ENCODE data around the gene WDR27.

Gene WDR27

GRCh38 chr6:169719117-169719516, 17.3 kb upstream of the WDR27 start:
- peaks cover 34% of the 10 kb centered on the region for H3K36me3 ChIP-seq (ENCODE audit: insufficient read depth, low read length)
- peaks cover 39% of the 10 kb centered on the region for H3K4me1 ChIP-seq (ENCODE audit: insufficient read depth, low read length, poor library complexity, severe bottlenecking)
- H3K4me3 ChIP-seq (ENCODE audit: low read length, poor library complexity, severe bottlenecking): peak overlapping the region; percentile 42
- TF ChIP-seq CTCF (conservative IDR thresholded peaks at IDR 0.05; ENCODE audit: low read length) (no peak), EZH2phosphoT487 (IDR thresholded peaks at IDR 0.05; ENCODE audit: borderline replicate concordance) (no peak)
- no peaks in the 10 kb centered on the region for H3K9me2 ChIP-seq (replicated peaks; ENCODE audit: low read depth, low read length)
- H3K9me3 ChIP-seq (ENCODE audit: insufficient read depth, low read depth, low read length): no peaks in the 10 kb centered on the region
- H3K79me2 ChIP-seq (ENCODE audit: insufficient read depth, low read length): peaks cover 80% of the 10 kb centered on the region
- H3K4me2 ChIP-seq (ENCODE audit: low read depth, low read length, poor library complexity, severe bottlenecking): peak overlapping the region; percentile 61
- H4K20me1 ChIP-seq (ENCODE audit: insufficient read depth, low read length, poor library complexity, severe bottlenecking): peaks cover 44% of the 10 kb centered on the region
- peak overlapping the region; percentile 52 for H3K9ac ChIP-seq (ENCODE audit: low read depth, low read length, poor library complexity, severe bottlenecking)
- H3K27me3 ChIP-seq (ENCODE audit: insufficient read depth, low read length, poor library complexity, severe bottlenecking): no peaks in the 10 kb centered on the region
- H3F3A ChIP-seq (ENCODE audit: low read depth): no peaks in the 10 kb centered on the region
- H2AFZ ChIP-seq (ENCODE audit: low read length): no peak overlapping the region

GRCh38 chr6:169714595-169714994, 12.8 kb upstream of the WDR27 start:
- H3K9me3 ChIP-seq (ENCODE audit: insufficient read depth, low read depth, low read length): no peaks in the 10 kb centered on the region
- peaks cover 13% of the 10 kb centered on the region for H3K4me1 ChIP-seq (ENCODE audit: insufficient read depth, low read length, poor library complexity, severe bottlenecking)
- no peaks in the 10 kb centered on the region for H3K9me2 ChIP-seq (replicated peaks; ENCODE audit: low read depth, low read length)
- H3K4me2 ChIP-seq (ENCODE audit: low read depth, low read length, poor library complexity, severe bottlenecking): no peak overlapping the region
- no peaks in the 10 kb centered on the region for H3K27me3 ChIP-seq (ENCODE audit: insufficient read depth, low read length, poor library complexity, severe bottlenecking)
- H3K36me3 ChIP-seq (ENCODE audit: insufficient read depth, low read length): peaks cover 67% of the 10 kb centered on the region
- no peak overlapping the region for H3K9ac ChIP-seq (ENCODE audit: low read depth, low read length, poor library complexity, severe bottlenecking)
- no peak for TF ChIP-seq EZH2phosphoT487 (IDR thresholded peaks at IDR 0.05; ENCODE audit: borderline replicate concordance)
- TF ChIP-seq CTCF (conservative IDR thresholded peaks at IDR 0.05; ENCODE audit: low read length): no peak
- H2AFZ ChIP-seq (ENCODE audit: low read length): no peak overlapping the region
- H3K4me3 ChIP-seq (ENCODE audit: low read length, poor library complexity, severe bottlenecking): no peak overlapping the region
- H3F3A ChIP-seq (ENCODE audit: low read depth): no peaks in the 10 kb centered on the region
- peaks cover 40% of the 10 kb centered on the region for H3K79me2 ChIP-seq (ENCODE audit: insufficient read depth, low read length)
- peaks cover 8% of the 10 kb centered on the region for H4K20me1 ChIP-seq (ENCODE audit: insufficient read depth, low read length, poor library complexity, severe bottlenecking)

GRCh38 chr6:169714178-169714577, 12.3 kb upstream of the WDR27 start:
- Histone ChIP-seq H3K36me3 (ENCODE audit: insufficient read depth, low read length) (peaks cover 71% of the 10 kb centered on the region), H3K9ac (ENCODE audit: low read depth, low read length, poor library complexity, severe bottlenecking) (no peak overlapping the region), H2AFZ (ENCODE audit: low read length) (no peak overlapping the region), H3K4me2 (ENCODE audit: low read depth, low read length, poor library complexity, severe bottlenecking) (no peak overlapping the region), H3F3A (ENCODE audit: low read depth) (no peaks in the 10 kb centered on the region), H3K4me3 (ENCODE audit: low read length, poor library complexity, severe bottlenecking) (no peak overlapping the region), H3K4me1 (ENCODE audit: insufficient read depth, low read length, poor library complexity, severe bottlenecking) (peaks cover 9% of the 10 kb centered on the region), H3K9me2 (replicated peaks; ENCODE audit: low read depth, low read length) (no peaks in the 10 kb centered on the region), H3K27me3 (ENCODE audit: insufficient read depth, low read length, poor library complexity, severe bottlenecking) (no peaks in the 10 kb centered on the region), H4K20me1 (ENCODE audit: insufficient read depth, low read length, poor library complexity, severe bottlenecking) (peaks cover 4% of the 10 kb centered on the region), H3K79me2 (ENCODE audit: insufficient read depth, low read length) (peaks cover 36% of the 10 kb centered on the region), H3K9me3 (ENCODE audit: insufficient read depth, low read depth, low read length) (no peaks in the 10 kb centered on the region)
- TF ChIP-seq EZH2phosphoT487 (IDR thresholded peaks at IDR 0.05; ENCODE audit: borderline replicate concordance) (no peak), CTCF (conservative IDR thresholded peaks at IDR 0.05; ENCODE audit: low read length) (no peak)

Data from Loucy (cell line).